Measurements from ENCODE around the gene FUCA2. TPM values are rescaled to one million over a fixed set of nuclear protein-coding genes. Genes with fewer than 3 reads are reported as not detected.

FUCA2 gene
- total RNA-seq, 4 donors from 2014 or later, result 19.4 to 28.4 (median 23.9) TPM

- WGBS, 2 donors (ENCODE audit: low coverage in 1 of 2), result 85 to 86% methylated on average over 6 of the region's 6 CpGs
- no peaks in the 10 kb centered on the region for H3K27me3 ChIP-seq
- H3K36me3 ChIP-seq, result peaks cover 0 to 43% of the 10 kb centered on the region in 2 donors
- TF ChIP-seq POLR2A (IDR thresholded peaks at IDR 0.05) (no peak), POLR2AphosphoS5 (IDR thresholded peaks at IDR 0.05) (no peak), EP300 (IDR thresholded peaks at IDR 0.05) (no peak)
- TF ChIP-seq, protein P1, sequence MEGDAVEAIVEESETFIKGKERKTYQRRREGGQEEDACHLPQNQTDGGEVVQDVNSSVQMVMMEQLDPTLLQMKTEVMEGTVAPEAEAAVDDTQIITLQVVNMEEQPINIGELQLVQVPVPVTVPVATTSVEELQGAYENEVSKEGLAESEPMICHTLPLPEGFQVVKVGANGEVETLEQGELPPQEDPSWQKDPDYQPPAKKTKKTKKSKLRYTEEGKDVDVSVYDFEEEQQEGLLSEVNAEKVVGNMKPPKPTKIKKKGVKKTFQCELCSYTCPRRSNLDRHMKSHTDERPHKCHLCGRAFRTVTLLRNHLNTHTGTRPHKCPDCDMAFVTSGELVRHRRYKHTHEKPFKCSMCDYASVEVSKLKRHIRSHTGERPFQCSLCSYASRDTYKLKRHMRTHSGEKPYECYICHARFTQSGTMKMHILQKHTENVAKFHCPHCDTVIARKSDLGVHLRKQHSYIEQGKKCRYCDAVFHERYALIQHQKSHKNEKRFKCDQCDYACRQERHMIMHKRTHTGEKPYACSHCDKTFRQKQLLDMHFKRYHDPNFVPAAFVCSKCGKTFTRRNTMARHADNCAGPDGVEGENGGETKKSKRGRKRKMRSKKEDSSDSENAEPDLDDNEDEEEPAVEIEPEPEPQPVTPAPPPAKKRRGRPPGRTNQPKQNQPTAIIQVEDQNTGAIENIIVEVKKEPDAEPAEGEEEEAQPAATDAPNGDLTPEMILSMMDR (IDR thresholded peaks at IDR 0.05), result no peak
- no peak overlapping the region for H3K4me3 ChIP-seq
- no peaks in the 10 kb centered on the region for H3K9me3 ChIP-seq
- peaks cover 0 to 36% (median 12%) of the 10 kb centered on the region in 3 donors for H3K4me1 ChIP-seq
- H3K27ac ChIP-seq, result no peak overlapping the region
- ATAC-seq, result no peak
Observed at GRCh38 chr6:143507358-143508145, 4.0 kb downstream of the FUCA2 start.

DNA sequence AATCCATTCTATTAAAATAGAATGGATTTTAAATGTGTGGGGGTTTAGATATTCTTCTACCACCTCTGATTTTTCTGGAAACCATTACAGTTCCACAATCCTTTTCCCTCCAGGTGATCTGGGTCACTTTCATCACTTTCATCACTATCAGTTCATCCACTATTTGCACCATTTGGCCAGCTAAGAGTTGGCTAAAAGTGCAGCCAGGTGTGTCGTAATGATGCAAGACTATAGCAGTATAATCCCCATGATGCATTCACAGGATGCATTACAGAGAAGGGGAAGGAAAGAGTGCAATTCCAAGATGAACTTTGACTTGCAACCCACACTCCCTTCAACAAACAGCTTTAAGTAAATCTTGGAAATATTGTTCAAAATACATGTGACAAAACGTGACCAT lies 4.9 kb downstream of the FUCA2 start:
- H3K36me3 ChIP-seq, result peaks cover 0 to 52% of the 10 kb centered on the region in 2 donors

DNA sequence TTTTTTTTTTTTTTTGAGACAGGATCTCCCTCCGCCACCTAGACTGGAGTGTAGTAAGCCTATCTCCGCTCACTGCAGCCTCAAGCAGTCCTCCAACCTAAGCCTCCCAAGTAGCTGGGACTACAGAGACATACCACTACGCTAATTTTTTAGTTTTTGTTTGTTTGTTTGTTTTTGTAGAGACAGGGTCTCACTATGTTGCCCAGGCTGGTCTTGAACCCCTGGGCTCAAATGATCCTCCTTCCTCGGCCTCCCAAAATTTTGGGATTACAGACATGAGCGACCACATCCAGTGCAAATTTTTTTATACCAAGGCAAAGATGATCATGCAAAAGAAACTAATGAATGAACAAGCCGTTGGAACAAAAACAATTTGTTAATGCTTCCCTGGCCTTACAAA lies 5.3 kb downstream of the FUCA2 start:
- peaks cover 0 to 57% of the 10 kb centered on the region in 2 donors for H3K36me3 ChIP-seq
- 100% methylated on average over 1 to 6 of the region's 6 CpGs for WGBS, 2 donors (ENCODE audit: low coverage in 1 of 2)

More for the DNA sequence above, 4.9 kb downstream of the FUCA2 start:
- ATAC-seq, result no peak
- H3K4me3 ChIP-seq, result no peak overlapping the region
- TF ChIP-seq, protein P1 (IDR thresholded peaks at IDR 0.05), result no peak
- no peak for TF ChIP-seq EP300 (IDR thresholded peaks at IDR 0.05)
- no peak for TF ChIP-seq POLR2A (IDR thresholded peaks at IDR 0.05)
- TF ChIP-seq POLR2AphosphoS5 (IDR thresholded peaks at IDR 0.05), result no peak
- H3K9me3 ChIP-seq, result no peaks in the 10 kb centered on the region
- 88 to 96% methylated on average over 2 of the region's 2 CpGs for WGBS, 2 donors (ENCODE audit: low coverage in 1 of 2)
- H3K27me3 ChIP-seq, result no peaks in the 10 kb centered on the region
- H3K4me1 ChIP-seq, result peaks cover 0 to 27% (median 9%) of the 10 kb centered on the region in 3 donors
- H3K27ac ChIP-seq, result no peak overlapping the region

DNA sequence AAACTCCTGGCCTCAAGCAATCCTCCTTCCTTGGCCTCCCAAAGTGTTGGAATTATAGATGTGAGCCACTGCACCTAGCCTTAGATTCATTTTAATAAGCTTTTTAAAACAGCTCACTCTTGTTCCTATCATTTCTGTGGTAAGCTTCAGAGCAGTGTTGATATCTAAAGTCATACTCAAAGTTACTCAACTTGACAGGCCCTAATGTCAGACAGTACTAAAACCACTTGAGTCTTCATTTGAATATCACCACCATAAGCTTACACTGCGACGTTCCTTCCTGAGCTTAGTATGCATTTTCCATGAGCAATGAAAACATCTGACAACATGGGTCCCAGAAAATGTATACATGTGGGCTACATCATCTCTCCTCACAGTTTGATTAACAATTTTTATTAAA lies 6.0 kb downstream of the FUCA2 start:
- no peaks in the 10 kb centered on the region for H3K27me3 ChIP-seq
- peaks cover 0 to 63% of the 10 kb centered on the region in 2 donors for H3K36me3 ChIP-seq
- H3K27ac ChIP-seq, result no peak overlapping the region
- peaks cover 0 to 22% (median 7%) of the 10 kb centered on the region in 3 donors for H3K4me1 ChIP-seq
- no peaks in the 10 kb centered on the region for H3K9me3 ChIP-seq
- H3K4me3 ChIP-seq, result no peak overlapping the region
- ATAC-seq, result no peak
- 82 to 100% methylated on average over 2 of the region's 2 CpGs for WGBS, 2 donors (ENCODE audit: low coverage in 1 of 2)
- TF ChIP-seq POLR2A (IDR thresholded peaks at IDR 0.05) (no peak), POLR2AphosphoS5 (IDR thresholded peaks at IDR 0.05) (no peak), EP300 (IDR thresholded peaks at IDR 0.05) (no peak)
- TF ChIP-seq, protein P1 (IDR thresholded peaks at IDR 0.05), result no peak

More for the DNA sequence above, 5.3 kb downstream of the FUCA2 start:
- no peaks in the 10 kb centered on the region for H3K27me3 ChIP-seq
- TF ChIP-seq EP300 (IDR thresholded peaks at IDR 0.05) (no peak), POLR2AphosphoS5 (IDR thresholded peaks at IDR 0.05) (no peak), POLR2A (IDR thresholded peaks at IDR 0.05) (no peak)
- TF ChIP-seq, protein P1 (IDR thresholded peaks at IDR 0.05), result no peak
- no peaks in the 10 kb centered on the region for H3K9me3 ChIP-seq
- ATAC-seq, result no peak
- no peak overlapping the region for H3K27ac ChIP-seq
- no peak overlapping the region for H3K4me3 ChIP-seq
- H3K4me1 ChIP-seq, result peaks cover 0 to 27% (median 9%) of the 10 kb centered on the region in 3 donors

DNA sequence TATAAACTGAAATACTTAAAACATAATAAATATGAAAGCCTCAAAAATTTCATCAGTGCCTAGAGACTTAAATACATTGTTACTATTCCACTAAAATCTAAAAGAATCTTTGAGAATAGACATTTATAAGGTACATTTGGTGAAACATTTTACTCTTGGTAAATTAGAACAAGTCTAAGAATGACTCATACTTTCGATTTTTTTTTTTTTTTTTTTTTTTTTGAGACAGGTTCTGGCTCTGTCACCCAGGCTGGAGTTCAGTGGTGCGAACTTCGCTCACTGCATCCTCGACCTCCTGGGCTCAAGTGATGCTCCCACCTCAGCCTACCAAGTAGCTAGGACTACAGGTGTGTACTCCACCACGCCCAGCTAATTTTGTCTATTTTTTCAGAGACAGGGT lies 6.4 kb downstream of the FUCA2 start:
- H3K4me1 ChIP-seq, result peaks cover 0 to 18% (median 3%) of the 10 kb centered on the region in 3 donors
- no peak overlapping the region for H3K4me3 ChIP-seq
- TF ChIP-seq POLR2AphosphoS5 (IDR thresholded peaks at IDR 0.05) (no peak), EP300 (IDR thresholded peaks at IDR 0.05) (no peak), POLR2A (IDR thresholded peaks at IDR 0.05) (no peak)
- TF ChIP-seq, protein P1 (IDR thresholded peaks at IDR 0.05), result no peak
- 79 to 80% methylated on average over 2 to 5 of the region's 5 CpGs for WGBS, 2 donors (ENCODE audit: low coverage in 1 of 2)
- ATAC-seq, result no peak
- H3K9me3 ChIP-seq, result no peaks in the 10 kb centered on the region
- no peaks in the 10 kb centered on the region for H3K27me3 ChIP-seq
- H3K27ac ChIP-seq, result no peak overlapping the region
- peaks cover 0 to 67% of the 10 kb centered on the region in 2 donors for H3K36me3 ChIP-seq
